Hematopoietic multipotent progenitor cell treated with erythropoietin and hydrocortisone succinate and interleukin-3 and kit ligand, for 4 days (in vitro differentiated cells): Measurements from ENCODE around the gene ASCL2.

Source experiments
- DNase-seq: peaks from one replicate; pipeline ENCODE4 v3.0.0-alpha.2; 2015

ASCL2 gene

DNA sequence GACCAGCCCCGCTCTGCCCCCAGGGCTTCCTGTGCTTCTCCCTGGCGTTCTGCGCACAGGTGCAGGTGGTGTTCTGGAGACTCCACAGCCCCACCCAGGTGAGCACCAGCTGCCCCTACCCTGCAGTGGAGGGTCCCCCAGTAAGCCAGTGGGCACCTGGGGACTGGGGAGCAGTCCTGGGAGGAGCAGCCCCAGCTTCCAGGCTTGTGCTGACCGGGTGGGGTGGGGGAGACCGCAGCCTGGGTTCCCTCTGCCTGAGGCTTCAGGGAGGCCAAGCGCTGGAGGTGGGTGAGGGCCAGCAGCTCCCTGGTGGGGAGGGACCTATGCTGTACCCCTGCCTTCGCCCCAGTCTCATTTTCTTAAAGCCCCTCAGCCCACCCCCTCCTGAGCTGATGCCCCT is 38.3 kb upstream of the ASCL2 start:
- DNase-seq: no peak

DNA sequence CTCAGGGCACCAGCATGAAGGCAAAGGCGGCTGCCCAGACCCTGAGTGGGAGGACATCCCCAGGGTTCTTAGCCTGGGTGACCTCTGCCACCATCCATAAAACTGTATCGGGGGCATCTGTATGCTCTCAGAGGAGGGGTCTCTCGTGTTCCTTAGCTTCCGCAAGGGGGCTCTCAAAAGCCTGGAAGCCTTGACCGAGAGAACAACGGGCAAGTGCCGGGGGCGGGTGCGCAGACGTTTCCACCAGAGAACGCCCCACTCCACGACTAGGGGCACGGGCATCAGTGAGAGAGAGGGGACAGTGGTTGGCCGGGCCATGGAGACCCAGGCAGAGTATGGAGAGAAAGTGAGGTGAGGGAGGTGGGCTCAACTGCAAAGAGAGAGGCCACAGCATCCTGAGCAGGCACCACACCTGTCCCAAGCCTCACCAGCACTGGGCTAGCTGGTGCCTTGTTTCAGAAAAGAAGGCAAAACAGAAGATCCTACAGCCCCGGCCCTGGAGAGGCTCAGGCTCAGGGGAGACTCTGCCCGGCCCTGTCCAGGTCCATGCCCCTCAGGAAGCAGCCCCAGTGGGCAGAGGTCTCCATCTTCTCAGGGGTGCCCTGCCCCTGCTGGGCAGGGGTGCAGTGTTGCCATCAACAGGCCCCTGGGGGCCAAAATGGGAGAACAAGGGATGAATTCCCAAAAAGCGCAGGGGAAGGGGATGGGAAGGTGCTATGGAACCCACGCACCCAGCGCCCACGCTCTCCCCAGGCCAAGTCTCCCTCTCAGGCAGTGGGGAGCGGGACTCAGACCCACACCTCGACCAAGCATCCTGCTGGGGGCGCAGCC is 37.3 kb upstream of the ASCL2 start:
- no peak for DNase-seq

DNA sequence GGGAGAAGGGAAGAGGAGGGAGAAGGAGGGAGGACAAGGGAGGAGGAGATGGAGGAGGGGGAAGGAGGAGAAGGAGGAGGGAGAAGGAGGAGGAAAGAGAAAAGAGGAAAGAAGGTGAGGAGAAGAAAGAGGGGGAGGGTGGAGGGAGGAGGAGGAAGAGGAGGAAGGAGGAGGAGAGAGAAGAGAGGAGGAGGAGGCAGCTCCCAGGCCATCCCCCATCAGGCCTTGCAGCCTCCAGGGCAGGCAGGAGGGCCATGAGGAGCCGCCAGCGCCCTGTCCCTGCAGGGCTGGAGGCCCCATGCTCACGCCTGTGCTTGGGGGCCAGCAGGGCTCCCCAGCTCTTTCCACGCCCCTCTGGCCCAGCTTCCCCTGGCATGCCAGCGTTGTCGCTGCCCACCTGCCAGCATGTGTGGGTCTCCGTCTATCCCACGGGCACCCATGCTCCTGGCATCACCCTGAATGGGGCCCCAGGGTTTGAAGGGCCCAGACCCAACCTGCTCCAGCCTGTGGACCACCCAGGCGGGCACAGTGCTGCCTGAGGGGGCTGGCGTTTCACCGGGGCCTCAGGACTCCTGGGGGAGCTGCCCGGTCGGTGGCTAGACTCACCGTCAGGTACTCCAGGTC is 36.6 kb upstream of the ASCL2 start:
- DNase-seq: peak; percentile 45

DNA sequence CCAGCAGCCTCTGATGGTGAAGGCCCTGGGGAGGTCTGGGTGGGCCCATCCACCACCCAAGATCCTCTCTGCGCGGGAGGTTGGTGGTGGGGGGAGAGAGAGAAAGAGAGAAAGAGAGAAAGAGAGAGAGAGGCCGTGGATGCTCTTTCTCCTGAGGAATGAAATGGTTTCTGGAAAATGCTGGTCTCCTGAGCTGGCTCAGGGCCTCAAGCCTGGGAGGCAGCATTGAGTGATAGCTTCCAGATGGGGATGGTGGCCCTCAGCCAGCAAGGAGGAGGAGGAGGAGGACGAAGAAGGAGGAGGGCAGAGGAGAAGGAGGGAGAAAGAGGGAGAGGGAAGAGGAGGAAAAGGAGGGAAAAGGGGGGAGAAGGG is 36.0 kb upstream of the ASCL2 start:
- DNase-seq: peak; percentile 8

DNA sequence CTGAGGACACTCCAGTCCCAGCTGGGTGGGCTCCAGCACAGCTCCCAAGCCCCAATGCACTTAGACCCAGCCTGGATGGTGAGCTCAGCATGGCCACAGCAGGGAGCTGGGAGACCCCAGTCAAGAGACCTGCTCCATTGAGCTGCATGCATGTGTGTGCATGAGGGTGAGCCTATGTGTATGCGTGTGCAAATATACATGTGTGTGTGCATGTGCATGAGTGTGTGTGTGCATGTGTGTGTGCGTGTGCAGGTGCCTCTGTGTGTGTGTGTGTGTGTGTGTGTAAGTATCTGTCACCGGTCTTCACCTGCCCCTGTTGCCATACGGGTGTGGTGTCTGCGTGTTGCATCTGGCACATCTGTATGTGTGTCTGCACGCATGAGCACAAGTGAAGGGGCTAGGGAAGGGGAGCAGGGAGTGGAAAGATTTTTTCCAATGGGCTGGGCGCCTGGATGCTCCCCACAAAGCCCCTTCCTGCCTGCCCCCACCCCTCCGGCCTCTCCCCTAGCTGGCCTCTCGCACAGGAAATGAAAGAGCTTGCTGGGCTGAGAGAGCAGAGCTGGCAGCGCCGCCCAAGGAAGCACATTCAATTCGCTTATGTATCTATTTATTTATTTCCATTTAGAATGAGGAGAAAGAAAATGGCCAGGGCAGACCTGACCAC is 35.5 kb upstream of the ASCL2 start:
- DNase-seq: peak; percentile 57

DNA sequence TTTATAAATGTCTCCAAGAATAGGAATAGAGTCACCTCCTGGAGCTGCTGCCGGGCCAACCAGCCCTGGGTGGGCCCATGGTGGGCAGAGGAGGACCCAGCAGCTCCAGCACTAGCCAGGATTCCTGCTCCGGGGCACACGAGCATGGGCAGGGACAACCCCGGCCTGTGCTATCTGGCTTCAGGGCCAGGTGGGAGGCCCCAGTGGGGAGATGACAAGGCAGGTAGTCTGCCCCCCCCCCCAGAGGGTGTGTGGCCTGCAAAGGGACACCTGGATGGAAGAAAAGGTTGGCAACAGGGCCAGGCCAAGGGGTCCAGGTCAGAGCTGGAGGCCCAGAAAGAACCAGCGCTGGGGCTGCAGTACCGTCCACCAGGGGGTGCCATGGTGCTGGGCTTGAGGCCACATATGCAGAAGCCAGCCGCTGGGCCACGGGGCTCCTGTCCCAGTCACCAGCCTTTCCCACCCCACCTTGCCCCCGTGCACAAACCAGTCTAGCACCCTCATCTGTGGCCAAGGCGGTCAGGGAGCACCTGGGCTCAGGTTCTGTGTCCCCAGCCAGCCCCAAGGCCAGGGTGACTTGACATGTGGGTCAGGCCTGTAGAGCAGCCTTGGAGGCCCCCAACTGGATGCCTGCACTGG is 34.9 kb upstream of the ASCL2 start:
- DNase-seq: peak; percentile 89

DNA sequence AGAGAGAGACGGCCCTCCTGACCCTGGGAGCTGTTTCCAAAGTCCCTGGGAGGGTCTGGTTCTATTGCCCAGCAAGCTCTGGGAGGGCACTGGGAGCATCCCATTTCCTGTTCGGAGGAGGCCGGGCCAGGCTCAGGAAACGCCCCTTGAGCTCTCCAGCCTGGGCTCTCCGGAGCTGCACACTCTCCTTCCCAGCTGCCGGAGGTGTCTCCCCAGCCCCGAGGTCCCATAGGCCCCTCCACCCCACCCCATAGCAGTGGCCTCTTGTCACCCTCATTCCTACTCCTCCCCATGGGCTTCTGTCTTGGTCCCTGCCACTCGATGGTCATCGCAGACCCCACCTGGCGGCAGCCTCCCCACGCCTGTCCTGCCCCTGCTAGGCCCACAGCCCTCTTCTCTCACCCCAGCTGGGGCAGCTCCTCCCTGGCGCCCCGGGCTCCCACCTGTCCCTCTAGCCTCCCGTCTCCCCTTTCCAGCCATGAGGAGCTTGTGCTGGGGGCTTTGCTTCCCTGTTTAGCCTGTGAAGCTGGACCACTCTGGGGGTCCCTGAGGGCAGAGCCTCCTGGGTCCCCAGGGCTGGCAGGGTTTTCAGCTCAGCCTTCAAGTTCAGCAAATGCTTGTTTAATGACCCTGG is 34.2 kb upstream of the ASCL2 start:
- peak; percentile 12 for DNase-seq

DNA sequence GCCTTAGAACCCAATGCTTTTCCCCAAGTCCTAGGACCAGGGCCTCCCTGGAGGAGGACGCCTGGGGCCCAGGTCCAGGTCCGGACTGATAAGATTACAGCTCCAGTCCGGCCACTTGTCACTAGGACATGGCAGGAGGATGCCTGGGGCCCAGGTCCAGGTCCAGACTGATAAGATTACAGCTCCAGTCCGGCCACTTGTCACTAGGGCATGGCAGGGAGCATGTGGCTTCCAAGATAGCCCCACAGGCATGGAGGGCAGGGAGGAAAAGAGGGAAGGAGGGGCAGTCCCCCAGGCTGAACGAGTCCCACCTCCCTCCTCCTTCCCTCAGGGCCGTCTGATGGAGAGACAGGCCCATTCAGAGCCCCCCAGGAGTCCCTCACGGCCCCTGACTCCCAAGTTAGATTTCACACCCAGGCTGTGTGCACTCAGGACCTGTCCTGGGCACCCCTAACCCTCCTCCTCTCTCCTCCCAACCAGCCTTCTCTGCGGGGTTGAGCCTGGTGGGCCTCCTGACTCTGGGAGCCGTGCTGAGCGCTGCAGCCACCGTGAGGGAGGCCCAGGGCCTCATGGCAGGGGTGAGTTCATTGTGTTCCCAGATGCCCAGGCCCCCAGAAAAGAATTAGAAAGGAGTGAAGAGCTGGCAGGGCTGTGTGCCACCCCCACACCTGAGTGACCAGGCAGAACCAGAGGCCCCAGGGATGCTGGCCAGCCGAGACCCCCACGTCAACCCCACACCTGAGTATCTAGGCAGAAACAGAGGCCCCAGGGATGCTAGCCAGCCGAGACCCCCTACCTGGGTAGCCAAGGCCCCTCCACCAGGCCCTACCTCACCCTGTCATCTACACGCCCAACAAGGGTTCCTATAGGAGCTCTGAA is 33.5 kb upstream of the ASCL2 start:
- DNase-seq: peak; percentile 90

DNA sequence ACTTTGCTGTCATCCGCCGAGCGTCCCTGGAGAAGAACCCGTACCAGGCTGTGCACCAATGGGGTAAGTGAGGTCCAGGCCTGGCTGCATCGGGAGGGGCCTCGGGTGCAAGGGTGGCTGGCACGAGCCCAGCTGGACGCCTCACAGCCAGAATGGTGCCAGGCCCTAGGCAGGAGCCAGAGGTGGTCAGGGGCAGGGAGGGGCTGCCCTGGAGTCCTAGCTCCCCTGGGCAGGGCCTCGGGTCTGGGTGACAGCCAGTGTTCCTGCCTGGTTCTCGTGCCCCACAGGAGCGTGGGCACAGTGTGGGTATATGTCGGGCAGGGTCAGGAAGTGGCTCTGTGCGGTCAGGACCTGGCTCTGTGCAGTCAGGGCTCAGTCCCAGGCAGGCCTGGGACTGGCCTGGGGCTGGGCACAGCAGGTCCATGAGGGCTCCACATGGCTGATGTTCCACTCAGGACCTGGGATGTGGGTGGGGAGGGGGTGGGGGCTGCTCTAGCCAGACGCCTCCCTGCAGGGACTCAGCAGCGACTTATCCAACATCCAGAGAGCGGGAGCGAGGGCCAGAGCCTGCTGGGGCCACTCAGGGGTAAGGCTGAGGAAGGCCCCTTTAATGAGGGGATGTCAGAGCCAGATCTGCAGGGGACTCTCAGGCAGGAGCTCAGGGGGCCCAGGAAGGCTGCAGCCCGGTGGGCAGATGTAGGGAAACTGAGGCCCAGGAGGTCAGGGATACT is 32.7 kb upstream of the ASCL2 start:
- peak; percentile 67 for DNase-seq

DNA sequence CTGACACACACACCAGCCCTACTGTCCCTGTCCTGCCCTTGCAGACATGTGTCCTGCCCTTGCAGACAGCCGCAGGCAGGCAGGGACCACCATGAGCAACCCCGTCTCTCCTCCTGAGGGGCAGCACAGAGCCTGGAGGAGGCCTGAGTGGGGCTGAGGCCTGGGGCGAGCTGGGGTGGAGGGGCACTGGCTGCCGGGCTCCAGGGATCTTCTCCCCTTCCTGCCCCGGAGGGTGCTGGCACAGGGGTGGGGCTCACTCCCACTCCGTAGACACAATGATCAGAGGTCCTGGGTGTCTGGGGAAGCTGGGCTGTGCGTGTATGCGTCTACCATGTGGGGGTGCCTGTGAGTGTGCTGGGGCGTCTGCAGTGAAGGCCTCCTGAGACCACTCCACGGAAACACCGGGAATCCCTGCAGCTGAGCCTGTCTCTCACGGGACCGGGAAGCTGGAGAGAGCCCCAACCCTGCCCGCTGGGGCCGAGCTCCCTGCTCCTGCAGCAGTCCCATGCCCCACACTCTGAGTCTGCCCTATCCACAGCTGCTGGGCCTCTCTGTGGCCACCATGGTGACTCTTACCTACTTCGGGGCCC is 32.0 kb upstream of the ASCL2 start:
- peak; percentile 80 for DNase-seq

DNA sequence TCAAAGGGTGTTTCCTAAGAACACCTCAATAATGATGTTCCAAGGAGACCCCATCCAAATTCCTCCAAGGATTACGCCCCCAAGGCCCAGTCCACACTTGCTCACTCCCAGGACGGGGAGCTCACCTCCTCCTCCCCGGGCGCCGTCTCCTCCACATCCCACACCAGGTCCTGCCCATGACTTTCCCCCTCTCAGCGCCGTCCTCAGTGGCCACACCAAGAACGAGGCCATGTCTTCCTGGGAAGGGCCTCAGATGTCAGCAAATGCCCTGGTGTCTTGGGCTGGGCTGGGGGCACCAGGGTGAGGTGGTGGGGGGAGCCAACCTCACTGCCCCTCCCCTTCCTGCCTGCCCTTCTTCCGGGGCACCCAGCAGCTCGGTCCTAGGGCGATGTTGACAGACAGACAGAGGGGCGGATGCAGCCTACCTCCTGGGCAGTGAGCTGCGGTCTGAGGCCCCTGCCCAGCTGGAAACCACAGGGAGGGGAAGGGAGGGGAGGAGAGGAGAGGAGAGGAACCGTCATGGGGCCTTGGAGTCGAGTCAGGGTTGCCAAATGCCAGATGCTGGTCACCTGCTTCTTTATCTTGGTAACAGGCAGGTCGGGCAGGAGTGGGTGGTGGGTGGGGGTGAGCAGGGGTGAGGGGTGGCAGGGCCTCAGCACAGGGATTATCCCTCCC is 31.4 kb upstream of the ASCL2 start, which contains the start of the genes C11orf21 and TSPAN32:
Gene C11orf21 (minus strand): TSS at position 288 of the 675 bp plus-strand sequence. CDS start 110 bp downstream, at position 178.
Gene TSPAN32 (plus strand): TSS at position 383 of the 675 bp plus-strand sequence. CDS start 137 bp downstream, at position 520.
- peak; percentile 99 for DNase-seq

DNA sequence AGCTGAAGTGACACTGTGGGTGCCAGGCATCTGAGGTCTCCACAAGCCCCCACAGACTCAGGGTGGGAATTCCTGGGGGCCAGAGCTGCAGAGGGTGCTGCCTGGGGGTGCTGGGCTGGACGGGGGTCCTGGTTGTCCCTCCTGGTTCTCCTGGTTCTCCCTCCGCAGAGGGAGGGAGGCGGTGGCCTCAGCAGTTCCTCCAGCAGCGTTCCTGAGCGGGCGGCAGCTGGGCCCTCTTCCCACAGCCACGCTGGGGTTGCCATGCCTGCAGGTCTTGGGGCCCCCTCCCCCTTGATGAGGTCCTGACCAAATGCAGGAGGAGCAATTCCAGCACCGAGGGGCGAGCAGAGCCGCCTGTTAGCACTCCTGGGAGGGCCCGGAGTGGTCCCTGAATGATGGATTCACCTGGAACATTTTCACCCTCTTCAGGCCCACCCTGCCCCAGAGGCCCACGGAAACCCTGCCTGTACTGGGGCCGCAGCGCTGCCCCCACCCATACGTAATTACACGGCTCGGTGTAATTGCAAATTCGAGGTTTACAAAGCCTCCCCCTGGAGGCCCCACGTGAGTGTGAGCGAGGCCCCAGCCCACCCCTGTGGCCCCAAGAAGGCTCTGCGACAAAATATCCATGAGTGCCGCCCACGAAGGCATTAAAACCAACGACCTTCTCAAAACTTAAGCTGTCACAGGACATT is 30.7 kb upstream of the ASCL2 start:
- DNase-seq: peak; percentile 69

DNA sequence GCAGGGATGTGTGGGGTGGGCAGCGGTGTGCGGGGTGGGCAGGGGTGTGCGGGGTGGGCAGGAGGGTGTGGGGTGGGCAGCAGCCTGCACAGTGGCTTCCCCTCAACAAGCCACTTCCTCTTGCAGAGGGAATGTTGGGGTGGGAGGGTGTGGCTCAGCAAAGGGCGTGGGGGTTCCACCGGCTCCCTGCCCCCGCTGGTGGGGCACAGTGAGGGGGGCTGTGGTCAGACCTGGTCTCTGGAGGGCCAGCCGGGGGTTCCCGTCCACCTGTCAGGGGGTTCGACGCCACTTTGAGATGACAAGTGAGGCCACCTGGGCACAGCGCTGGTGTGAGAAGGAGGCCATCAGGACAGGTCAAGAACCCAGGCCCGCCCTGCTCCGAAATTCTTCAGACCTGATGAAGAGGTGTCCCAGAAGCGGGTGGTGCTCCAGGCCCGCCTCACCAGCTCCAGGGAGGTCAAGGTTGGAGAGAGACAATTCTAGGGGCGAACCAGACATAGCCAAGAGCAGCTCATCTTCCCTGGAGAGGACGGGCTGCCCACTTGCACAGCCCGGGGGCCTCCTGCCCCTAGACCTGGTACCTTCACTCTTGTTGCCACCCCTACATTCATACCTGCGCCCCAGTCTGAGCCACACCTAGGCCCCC is 30.0 kb upstream of the ASCL2 start:
- DNase-seq: peak; percentile 79

DNA sequence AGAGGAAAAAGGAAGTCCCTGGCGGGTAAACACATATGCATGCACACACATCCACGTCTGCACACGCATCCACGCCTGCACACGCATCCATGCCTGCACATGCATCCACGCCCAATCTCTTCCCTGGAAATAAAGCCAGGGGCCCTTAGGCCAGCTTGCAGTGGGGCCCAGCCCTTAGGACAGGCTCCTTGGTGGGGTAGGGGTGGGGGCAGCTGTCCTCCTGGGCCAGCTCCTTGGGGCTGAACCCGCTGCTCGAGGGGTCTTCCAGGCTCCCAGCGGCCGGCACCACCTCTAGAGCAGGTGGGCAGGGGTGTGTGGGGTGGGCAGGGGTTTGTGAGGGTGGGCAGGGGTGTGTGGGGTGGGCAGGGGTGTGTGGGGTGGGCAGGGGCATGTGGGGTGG is 29.4 kb upstream of the ASCL2 start:
- DNase-seq: peak; percentile 5

DNA sequence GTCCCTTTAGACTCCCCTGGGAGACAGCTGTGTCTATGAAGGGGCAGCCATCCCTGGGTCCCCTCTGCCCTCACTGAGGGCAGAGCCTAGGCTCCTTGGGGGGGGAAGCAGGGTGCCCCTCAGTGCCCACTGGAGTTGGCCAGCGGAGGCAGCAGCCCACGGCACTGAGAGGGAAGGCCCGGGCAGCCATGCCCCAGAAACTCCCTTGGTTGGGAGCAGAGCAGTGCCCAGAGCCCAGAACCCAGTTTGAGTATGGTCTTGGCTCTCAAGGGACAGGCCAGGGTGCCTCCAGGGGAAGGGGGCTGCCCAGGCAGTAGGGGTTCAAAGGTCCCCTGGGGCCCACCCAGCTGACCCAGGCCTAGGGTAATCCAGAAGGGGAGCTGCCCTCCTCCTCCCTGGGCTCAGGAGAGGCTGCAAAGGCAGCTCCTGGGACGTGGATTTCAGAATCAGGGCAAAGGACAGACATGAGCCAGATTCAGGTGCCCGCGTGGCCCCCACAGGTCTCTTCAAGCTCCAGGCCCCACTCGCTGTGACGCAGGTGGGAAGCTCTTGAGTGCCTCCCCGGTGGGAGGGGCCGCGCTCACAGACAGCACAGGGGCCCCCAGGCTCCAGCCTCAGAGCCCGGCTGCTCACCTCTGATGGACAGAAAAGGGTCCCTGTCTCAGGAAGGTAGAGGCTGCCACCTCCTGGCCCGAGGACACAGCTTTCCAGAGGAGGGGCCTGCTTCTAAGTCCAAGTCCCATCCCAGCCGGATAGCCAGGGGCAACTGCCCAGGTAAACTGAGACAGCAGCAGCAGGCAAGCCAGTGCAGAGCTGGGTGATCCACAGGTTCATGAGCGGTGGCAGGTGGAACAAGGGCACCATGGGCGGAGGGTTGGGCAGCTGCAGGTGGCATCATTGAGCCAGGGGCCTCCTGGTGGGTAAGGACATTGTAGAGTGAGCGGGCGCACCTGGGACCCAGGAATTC is 28.7 kb upstream of the ASCL2 start:
- peak; percentile 43 for DNase-seq

DNA sequence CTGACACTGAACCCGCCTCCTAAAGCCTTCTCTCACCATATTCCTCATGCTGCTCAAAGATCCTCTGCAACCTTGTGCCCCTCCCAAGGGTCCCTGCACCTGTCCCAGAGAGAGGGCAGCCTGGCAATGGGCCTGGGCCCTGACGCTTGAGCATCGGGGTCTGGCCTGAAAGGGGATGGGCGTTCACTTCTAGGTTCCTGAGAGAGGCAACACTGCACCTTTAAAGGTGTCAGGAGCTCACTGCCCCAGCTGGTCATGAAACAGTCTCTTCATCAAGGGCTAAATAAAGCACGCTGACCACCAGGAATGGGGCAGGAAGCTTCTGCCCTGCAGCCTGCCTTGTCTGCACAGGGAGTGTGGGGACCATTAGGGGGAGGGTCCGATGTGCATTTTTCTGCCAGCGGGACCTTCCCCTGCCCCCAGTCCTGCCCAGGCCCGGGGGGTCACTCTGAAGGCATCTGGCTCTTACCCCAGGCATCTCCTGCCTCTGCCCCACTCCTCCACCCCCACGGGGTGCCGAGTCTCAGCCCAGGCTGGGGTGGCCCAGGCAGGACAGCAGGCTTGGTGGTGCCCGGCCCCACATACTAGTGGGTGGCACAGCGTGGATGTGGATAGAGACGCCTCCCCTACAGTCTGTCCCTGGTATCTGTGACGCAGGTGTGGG is 27.9 kb upstream of the ASCL2 start:
- DNase-seq: no peak

DNA sequence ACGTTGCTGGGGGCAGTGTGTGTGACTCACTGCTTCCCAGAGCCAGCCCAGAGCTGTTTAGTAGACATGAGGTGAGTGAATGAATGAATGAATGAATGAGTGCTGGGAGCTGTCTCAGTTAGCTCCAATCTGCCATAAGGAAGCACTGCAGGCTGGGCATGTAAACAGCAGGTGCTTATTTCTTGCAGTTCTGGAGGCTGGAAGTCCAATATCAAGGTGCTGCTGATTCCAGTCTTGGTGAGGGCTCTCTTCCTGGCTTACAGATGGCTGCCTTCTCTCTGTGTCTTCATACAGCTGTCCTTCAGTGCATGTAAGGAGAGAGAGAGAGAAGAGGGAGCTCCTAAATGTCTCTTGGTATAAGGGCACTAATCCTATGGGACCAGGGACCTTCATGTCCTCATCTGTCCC is 27.2 kb upstream of the ASCL2 start:
- no peak for DNase-seq
